ENCODE measurements around the gene RNF114.

Gene RNF114

GRCh38 chr20:49904440-49905214, 31.6 kb upstream of the RNF114 start:
- no peak for DNase-seq

GRCh38 chr20:49905415-49906091, 30.6 kb upstream of the RNF114 start:
- DNase-seq, result no peak

- no peak for DNase-seq
Observed at GRCh38 chr20:49906101-49906604, 30.0 kb upstream of the RNF114 start.

GRCh38 chr20:49906615-49907154, 29.5 kb upstream of the RNF114 start:
- no peak for DNase-seq

DNA sequence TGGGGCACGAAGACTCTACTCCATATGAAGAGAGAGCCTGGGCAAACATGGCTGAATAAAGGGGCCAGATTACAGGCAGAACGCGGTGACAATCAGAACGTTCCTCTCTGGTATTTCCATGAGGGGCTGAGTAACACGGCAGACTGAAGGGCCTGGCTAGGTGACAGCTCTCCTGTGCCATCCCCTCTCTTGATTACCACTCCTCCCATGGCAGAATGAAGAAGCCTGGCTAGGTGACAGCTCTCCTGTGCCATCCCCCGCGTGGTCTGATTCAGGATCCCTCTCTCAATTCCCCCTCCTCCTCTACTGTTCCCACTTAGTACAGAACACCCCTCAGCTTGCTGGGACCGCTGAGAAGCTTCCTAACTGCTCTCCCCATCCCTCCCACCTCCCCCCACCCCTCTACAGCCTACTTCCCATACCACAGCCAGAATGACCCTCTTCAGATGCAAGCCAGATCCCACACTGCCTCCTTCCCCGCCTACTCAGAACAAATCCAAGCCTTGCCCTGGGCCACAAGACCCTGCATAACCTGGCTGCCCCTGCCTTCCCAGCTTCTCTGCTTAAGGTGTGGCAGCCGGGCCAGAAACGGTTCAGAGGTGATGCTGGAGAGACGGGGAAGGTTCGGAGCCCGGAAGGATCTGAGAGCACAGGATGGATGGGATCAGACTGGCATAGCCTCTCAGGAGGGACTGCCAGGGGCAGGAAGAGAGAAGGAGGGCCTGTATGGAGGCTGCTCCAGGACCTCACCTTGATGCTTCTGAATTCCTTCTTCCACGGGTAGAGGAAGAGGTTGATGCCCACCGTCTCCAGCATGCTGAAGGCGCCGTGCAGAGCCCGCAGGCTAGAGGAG, 28.6 kb upstream of the RNF114 start:
- no peak for DNase-seq

DNA sequence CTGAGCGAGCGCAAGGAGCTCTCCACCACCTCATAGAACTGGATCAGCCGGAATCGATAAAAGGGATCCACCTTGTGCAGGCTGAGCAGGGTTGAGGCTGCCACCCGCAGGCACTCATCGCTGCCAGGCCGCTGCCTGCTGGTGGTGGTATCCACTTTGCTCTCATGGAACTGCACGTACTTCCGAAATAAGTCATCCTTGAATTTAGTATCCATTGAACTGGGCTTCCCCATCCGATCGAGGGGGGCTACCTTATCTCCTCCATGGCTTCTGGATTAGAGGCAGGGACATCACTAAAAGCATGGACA, 28.0 kb upstream of the RNF114 start:
- no peak for DNase-seq

DNA sequence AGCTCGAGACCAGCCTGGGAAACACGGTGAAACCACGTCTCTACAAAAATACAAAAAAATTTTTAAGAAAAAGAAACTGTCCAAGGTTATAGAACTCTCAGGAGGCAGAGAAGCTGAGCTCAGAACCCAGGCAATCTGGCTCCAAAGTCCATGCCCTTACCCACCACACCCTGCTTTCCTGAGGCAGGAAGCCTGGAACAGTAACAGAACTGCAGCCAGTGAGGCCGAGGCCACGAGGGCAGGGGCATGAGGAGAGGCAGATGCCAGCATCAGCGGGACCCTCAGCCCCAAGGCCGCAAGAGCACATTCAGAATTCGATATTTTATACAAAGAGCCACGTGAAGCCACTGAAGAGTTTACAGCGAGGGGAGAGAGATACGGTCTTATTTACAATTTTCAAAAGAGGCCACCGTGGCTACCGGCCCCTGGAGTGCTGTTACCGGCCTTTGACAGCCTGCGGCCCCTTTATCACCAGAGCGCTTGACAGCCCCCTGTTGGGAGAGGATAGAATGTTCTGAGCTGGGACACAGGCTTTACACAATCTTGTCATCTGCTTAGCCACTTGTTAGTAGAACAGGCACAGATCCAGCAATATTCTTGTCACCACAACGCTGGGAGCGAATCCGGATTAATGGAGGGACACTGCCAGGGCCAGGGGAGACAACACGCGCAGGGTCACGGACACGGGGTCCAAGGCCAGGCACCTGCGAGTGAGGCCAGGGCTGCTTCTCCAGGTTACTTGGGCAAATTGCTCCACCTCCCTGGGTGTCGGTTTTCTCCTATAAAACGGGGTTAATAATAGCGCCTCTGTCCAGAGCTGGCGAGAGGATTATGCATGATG, 26.5 kb upstream of the RNF114 start:
- DNase-seq, result no peak

DNA sequence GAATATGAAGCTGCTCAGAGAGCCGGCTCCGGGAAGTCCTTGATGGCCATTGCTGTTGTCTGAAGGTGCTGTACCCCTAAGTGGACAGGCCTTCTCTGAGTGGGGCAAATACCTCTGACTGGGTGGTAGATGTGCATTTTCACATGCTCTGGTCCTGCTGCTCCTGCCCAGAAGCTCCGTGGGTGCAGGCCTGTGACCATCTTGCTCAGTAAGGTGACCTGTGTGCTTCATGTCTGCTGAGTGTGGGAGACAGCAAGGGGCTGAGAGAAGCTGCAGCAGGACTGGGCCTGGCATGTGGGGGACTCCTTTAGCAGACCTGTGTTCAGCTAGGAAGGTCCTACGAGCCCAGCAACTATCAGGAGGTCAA, 25.9 kb upstream of the RNF114 start:
- DNase-seq, result no peak

DNA sequence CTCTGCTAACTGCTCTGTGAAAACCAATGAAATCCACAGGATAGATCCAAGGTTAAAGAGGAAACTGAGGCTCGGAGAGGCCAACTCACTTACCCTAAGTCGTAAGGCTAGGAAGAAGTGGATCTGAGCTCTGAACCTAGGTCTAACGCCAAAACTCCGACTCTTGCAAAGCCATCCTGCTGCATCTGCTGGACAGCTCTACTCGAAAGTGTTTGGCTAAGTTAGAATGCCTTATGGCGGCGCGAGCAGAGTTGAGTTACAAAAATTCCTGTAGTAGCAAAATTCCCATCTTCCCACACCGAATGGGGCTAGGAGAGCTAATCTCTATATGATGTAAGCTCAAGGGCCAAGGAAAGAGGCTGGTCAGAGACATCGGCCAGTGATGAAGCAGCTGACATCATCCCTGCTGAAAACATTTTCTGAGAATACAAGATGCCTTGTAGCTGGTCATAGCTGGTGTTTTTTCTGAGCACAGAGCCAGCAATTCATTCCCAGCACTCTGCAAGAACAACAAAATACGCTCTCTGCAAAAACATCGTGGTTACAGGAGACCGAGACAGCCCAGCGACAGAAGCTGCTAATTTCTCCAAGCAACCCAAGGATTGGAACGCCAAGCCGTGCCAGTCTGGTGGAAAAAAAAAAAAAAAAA, 22.7 kb upstream of the RNF114 start:
- DNase-seq, result no peak

DNA sequence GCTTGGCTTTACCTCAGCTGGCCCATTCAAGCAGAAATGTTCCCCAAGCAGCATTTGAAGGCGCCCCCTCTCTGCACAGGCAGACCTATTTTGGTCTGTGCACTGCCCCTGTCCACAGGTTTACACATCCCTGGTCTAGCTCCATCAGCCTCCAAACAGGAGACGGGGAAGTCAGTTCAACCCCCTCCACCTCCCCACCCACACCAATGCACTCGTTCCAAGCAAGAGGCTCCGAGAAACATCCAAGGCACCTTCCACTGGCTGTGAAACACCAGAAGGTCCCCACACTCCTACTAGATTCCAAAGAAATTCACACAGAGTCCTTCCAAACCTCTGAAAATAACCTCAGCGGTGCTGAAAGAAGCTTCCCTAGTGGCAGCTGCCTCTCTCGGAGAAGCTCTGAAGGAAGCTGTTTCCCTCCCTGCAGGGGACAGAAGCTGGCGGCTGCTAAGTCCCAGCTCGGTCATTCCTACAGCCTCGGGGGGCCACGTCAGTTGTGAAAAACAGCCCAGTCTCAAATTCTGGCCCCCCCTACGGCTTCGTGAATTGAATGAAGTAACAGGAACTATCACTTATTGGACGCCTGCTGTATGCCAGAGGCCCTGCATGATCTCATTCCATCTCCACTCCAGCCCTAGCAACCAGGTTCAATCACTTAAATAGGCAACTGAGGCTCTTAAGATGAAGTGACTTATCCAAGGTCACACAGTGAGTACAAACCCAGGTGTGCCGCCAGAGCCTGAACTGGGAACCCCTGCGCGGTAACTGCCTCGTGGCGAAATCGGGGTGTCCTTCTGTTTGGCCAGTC, 21.7 kb upstream of the RNF114 start:
- DNase-seq, result no peak

- no peak for DNase-seq
Observed at GRCh38 chr20:49915118-49915379, 21.1 kb upstream of the RNF114 start.

DNA sequence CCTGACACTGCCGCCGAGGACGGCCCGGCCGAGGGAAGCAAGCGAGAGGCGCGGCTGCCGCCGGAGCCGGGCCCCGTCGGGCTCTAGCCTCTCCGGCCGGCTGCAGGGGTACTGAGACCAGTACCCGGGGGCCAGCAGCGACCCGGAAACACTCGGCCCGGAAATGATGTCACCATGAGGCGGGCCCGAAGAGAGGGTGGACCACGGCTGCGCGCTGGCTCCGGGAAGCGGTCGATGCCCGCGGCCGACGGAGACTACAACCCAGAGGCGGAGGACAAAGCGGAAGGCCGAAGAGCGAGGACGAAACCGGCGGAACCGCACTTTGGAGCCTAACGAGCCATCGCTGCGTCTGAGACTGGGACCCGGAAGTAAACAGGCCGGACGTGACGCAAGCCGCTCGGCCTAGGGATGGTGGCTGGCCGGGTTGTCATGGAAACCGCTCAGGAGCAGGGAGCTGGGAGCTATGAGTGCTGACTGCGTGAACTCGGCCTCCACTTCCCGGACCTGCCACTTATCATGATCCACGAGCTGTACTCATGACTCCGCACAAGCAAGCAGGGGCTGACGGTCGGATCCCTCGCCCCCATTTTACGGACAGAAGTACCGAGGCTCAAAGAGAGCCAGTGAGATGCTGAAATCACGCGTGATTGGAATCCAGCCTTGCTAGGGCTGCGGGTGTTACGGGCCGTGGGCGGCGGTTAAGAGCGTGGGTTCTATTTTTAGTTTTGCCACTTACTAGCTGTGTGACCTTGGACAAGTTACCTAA, 20.6 kb upstream of the RNF114 start, which contains the start of gene SPATA2:
Gene SPATA2, minus strand, starts transcription at position 150 of the 766 bp plus-strand sequence. CDS start 7,039 bp downstream, outside the sequence.
- peak; percentile 78 for DNase-seq

GRCh38 chr20:49916146-49917002, 19.8 kb upstream of the RNF114 start:
- no peak for DNase-seq

- no peak for DNase-seq
Observed at GRCh38 chr20:49918446-49918845, 17.8 kb upstream of the RNF114 start.

- DNase-seq, result no peak
Observed at GRCh38 chr20:49919009-49919408, 17.2 kb upstream of the RNF114 start.

GRCh38 chr20:49919461-49919860, 16.7 kb upstream of the RNF114 start:
- DNase-seq, result no peak

- DNase-seq, result no peak
Observed at GRCh38 chr20:49924247-49924646, 11.9 kb upstream of the RNF114 start.

GRCh38 chr20:49925901-49926454, 10.2 kb upstream of the RNF114 start:
- DNase-seq, result no peak
